ENCODE measurements around the gene APOBEC2.

Gene APOBEC2

DNA sequence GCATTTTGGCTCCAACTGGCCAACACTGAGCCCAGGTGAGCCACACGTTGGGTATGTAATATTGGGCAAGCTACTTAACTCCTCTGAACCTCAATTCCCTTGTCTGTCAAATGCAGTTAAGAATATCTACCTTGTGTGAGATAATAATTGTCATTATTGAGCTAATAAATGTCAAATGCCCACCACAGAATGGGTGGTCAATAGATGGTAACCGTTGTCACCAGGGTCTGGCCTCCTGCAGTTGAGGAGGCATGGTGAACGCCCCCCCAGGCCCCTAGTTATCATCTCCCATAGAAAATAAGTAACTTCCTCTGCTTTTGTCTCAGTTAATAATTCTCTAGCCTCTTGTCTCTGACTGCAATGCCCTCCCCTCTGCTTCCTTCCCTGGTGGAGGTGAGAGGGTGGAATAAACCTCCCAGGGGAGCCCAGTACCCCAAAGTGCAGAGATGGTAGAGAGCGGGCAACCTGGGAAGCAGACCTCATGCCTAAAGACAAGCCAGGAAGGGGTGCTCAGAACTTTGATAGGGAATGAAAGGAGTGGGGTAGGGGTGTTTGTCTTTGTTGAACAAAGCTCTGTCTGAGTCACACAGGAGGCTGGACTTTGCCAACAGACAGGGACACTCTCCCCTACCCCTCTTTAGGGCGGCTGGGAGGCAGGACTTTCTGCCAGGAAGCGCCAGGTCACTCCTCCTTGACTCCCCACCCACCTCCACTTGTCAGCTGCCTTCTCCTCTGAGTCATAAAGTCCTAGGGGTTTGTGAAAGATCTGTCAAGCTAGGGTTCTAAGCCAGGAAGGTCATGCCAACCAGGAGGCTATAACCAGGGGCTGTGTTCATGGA is 12.7 kb upstream of the APOBEC2 start:
- no peak for TF ChIP-seq CTCF (IDR thresholded peaks at IDR 0.05)

DNA sequence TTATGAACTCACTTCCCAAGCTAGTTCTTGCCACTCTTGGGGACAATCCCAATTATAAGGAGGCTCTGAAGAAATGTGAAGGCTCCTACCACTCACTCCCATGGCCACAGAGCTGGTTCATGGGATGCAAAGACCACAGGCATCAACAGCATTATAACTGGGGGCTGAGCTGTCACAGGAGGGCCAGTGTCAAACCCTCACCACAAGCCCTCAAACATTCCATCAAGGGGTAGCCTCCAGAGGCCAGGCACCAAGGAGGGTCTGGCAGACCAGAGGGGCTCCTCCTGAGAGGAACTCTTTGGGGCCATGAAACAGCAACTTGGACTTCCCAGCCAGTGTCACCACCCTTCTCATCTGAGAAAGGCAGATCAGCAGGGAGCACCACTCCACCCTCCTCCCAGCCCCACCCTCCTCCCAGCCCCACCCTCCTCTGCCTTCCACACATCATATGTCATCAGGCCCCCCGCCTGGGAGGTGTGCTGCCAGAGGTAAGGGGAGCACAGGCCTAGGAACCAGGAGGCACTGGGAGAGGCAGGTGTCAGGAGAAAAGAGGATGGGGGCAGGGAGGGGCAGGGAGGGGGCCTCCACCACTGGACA is 12.0 kb upstream of the APOBEC2 start:
- TF ChIP-seq CTCF (IDR thresholded peaks at IDR 0.05), result no peak

DNA sequence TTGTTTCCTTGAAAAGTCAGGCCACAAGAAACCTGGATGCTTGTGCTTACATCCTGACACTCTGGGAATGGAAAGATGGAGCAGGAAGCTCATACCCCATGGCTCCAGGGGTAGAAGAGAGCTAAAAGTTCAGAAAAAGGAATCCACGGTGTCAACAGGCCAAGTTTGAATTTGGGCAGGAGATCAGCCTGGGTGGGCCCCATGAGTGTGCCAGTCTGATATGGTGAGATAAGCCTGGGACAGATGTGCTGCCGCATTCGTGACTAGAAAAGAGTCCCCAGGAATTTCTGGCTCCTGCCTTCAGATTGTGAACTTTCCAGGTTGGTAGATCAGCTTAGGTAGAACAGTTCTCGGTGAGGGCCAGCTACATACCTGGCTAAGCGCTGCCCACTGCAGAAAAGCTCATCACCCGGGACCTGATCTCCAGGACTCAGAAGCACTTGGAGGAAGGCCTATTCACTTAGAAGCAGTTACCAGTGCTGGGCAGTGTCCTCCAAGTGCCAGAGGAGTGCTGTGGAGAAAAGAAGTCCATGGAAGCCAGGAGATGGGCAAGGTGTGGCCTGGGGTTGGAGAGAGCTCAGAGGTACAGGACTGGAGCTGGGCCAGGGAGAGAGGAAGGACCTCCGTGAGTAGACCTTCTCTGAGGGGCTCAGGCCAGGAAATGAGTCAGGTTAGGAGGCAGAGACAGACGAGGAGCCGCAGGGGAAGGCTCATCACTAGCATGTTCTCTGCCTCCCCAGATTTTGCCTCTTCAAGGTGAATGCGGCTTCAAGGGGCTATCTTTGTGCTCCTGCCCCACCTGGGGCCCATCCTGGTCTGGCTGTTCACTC is 10.6 kb upstream of the APOBEC2 start, which contains the start of gene TSPO2:
Gene TSPO2, plus strand, starts transcription at position 242 of the 830 bp plus-strand sequence. Its CDS starts 519 bp downstream, at position 761.
- no peak for TF ChIP-seq CTCF (IDR thresholded peaks at IDR 0.05)

DNA sequence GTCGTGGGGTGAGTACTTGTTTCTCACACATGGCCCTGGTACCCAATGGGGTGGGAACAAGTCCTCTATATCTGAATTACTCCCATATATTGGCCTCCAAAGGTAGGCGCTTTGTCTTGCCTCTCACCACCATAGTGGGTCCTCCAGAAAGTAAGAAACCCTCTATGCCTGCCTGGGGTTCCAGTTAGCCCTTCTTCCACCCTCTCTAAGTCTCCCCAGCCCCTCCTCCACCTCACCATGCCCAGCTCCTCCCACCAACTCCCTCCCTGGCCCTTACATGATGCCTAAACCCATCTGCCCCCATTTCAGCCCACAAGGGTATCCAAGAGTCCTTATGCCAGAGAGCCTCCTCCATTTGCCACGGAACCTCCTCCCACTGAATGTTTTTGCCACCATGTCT is 9.9 kb upstream of the APOBEC2 start:
- no peak for TF ChIP-seq CTCF (IDR thresholded peaks at IDR 0.05)

GRCh38 chr6:41045664-41046063 is 7.3 kb upstream of the APOBEC2 start:
- TF ChIP-seq CTCF (IDR thresholded peaks at IDR 0.05), result no peak

DNA sequence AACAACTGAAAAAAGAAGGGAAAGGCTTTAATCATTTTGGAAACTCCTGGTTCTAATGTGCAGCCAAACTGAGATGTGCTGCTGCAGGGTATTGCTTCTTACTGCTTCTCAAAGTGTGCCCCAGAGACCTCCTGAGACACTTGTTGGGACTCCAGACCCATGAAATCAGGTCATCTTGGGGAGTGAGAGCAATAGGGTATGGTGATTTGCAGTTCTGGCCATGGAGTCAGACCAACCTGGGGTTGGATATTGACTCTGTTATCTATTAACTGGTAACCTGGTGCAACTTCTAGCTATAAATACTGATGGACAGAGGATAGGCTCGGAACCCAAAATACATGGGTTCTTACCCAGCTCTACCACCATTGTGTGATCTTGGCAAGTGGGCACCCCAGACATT is 6.9 kb upstream of the APOBEC2 start:
- no peak for TF ChIP-seq CTCF (IDR thresholded peaks at IDR 0.05)

DNA sequence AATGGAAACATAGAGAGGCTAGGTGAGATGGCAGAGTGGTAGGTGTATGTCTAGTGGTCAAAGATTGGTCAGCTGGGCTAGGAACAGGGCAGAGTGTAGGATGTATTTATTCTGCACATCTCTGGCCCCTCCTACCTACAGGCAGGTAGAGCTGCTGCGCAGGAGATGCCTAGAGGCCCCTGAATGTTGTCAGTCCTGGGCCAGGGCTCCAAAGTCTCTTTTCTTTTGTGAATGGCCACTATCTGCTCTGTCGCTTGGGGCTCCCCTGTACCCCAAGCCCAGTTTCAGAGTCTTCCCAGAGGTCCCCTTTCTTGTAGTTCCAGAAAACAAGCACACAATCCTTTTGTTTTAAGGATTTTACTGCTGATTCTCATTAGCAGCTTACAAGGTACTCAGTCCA is 5.7 kb upstream of the APOBEC2 start:
- no peak for TF ChIP-seq CTCF (IDR thresholded peaks at IDR 0.05)

Data from LNCAP (cell line).